Effector memory CD4-positive, alpha-beta T cell (primary cell): ENCODE measurements around the gene CTSD.

Experiments used
- DNase-seq, 3 donors: peaks; one replicate each; pipeline ENCODE4 v3.0.0-alpha.2; 2020
- H3K27ac ChIP-seq: 2 replicates; pipeline ENCODE4 v1.7.0; 2013; ENCODE audit warnings: mild to moderate bottlenecking, low read length, moderate library complexity; ENCODE audit not compliant: insufficient read depth, poor library complexity, severe bottlenecking
- H3K27me3 ChIP-seq: replicated peaks from 2 replicates; pipeline ENCODE4 v1.7.0; 2013; ENCODE audit warnings: mild to moderate bottlenecking, low read length; ENCODE audit not compliant: insufficient read depth, control insufficient read depth, poor library complexity, severe bottlenecking
- H3K36me3 ChIP-seq: 2 replicates; pipeline ENCODE4 v1.7.0; 2013; ENCODE audit warnings: mild to moderate bottlenecking, low read length, moderate library complexity; ENCODE audit not compliant: control insufficient read depth, insufficient read depth
- H3K4me1 ChIP-seq: 2 replicates; pipeline ENCODE4 v1.7.0; 2013; ENCODE audit warnings: low read length, mild to moderate bottlenecking; ENCODE audit not compliant: control insufficient read depth, insufficient read depth, poor library complexity, severe bottlenecking
- H3K4me3 ChIP-seq: 2 replicates; pipeline ENCODE4 v1.7.0; 2013; ENCODE audit warnings: low read length, low read depth, mild to moderate bottlenecking; ENCODE audit not compliant: insufficient read depth, poor library complexity, severe bottlenecking
- H3K9me3 ChIP-seq: 2 replicates; pipeline ENCODE4 v1.7.0; 2013; ENCODE audit warnings: mild to moderate bottlenecking, low read length, moderate library complexity; ENCODE audit not compliant: control insufficient read depth

The CTSD gene

DNA sequence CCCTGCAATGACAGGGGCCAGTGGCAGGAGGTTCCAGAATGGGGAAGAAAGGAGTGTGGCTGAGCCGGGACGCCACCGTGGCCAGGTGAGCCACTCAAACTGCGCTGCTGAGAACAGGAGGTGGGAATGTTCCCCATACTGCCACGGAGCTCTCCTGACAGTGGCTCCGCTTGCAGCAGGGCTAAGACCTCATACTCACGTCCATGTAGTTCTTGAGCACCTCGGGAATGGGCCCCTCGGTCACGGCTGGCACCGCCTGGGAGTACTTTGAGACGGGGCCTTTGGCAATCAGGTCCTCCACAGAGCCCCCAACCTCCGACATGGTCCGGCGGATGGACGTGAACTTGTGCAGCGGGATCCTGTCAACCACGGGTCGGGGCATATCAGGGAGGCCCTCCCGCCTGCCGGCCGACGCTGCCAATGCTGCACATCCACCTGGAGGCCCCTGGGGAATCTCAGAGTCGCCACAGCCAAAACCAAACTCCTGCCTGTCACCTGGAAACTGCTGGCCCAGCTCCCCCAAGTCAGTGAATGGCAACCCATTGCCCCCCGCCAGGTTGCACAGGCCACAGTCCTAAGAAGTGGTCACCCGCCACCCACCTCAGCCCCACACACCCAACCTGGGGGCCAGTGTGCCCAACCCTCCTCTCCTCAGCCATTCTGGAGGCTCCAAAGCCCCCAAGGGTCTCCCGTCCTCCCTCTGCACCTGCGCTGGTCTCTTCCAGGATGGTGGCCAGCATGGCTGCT is 2.4 kb downstream of the CTSD start:
- Histone ChIP-seq H3K9me3 (no peaks in the 10 kb centered on the region), H3K4me3 (no peak overlapping the region), H3K4me1 (peaks cover 73% of the 10 kb centered on the region)

GRCh38 chr11:1760351-1761109 is 3.2 kb downstream of the CTSD start:
- H3K27me3 ChIP-seq = no peaks in the 10 kb centered on the region
- peaks cover 9% of the 10 kb centered on the region for H3K36me3 ChIP-seq
- no peak for DNase-seq
- no peak overlapping the region for H3K4me3 ChIP-seq
- peaks cover 81% of the 10 kb centered on the region for H3K4me1 ChIP-seq
- no peaks in the 10 kb centered on the region for H3K9me3 ChIP-seq
- H3K27ac ChIP-seq = no peak overlapping the region

More for the DNA sequence above, 2.4 kb downstream of the CTSD start:
- Histone ChIP-seq H3K27me3 (no peaks in the 10 kb centered on the region), H3K36me3 (peaks cover 5% of the 10 kb centered on the region), H3K27ac (no peak overlapping the region)
- no peak for DNase-seq

- Histone ChIP-seq H3K36me3 (peaks cover 14% of the 10 kb centered on the region), H3K4me3 (no peak overlapping the region), H3K27ac (no peak overlapping the region), H3K4me1 (peaks cover 88% of the 10 kb centered on the region), H3K27me3 (no peaks in the 10 kb centered on the region), H3K9me3 (no peaks in the 10 kb centered on the region)
- no peak for DNase-seq
Measured at GRCh38 chr11:1759851-1760220, 3.9 kb downstream of the CTSD start.

GRCh38 chr11:1759151-1759850 is 4.4 kb downstream of the CTSD start:
- Histone ChIP-seq H3K27me3 (no peaks in the 10 kb centered on the region), H3K4me1 (peaks cover 87% of the 10 kb centered on the region), H3K4me3 (no peak overlapping the region), H3K9me3 (no peaks in the 10 kb centered on the region), H3K27ac (peak overlapping the region; percentile 62), H3K36me3 (peaks cover 18% of the 10 kb centered on the region)
- no peak for DNase-seq

GRCh38 chr11:1758611-1759150 is 5.0 kb downstream of the CTSD start:
- Histone ChIP-seq H3K27ac (peak overlapping the region; percentile 62), H3K4me3 (peak overlapping the region; percentile 37), H3K9me3 (no peaks in the 10 kb centered on the region), H3K36me3 (peaks cover 25% of the 10 kb centered on the region), H3K4me1 (peaks cover 86% of the 10 kb centered on the region), H3K27me3 (no peaks in the 10 kb centered on the region)
- DNase-seq = no peak

DNA sequence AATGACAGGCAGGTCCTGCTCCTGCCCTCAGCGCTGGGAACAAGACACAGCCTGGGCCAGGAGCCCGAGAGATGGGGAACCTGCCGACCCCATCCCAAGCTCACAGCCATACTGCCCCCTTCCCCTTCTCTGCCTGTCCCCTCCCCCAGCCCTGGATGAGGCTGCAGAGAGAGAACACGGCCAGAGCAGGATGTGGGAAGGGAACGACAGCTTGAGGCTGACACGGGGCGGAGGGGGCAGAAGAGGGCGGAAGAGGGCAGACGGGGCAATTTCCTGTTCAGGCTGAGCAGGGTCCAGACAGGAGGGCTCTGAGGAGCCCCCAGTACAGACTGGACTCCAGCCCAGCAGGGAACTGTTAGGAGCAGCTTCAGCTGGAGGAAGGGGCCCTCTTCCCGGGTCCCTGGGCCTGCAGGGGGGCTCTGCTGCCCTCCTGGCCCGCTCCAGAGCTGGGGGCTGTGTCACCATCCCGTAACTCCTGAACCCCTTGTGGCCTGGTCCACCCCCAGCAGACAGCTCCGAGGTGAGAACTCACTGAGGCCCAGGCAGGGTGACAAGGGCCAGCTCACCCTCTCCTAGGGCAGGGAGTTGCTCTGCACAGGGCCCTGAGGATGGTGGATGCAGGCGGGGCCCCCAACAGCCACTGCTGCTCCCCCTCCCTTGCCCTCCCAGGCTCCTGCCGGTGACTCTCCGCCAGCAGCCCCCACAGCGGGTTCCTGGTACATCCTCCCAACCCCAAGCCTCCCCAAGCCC is 5.7 kb downstream of the CTSD start:
- H3K4me3 ChIP-seq = peak overlapping the region; percentile 37
- no peaks in the 10 kb centered on the region for H3K27me3 ChIP-seq
- H3K9me3 ChIP-seq = no peaks in the 10 kb centered on the region
- peaks cover 31% of the 10 kb centered on the region for H3K36me3 ChIP-seq
- H3K4me1 ChIP-seq = peaks cover 81% of the 10 kb centered on the region
- peak in 1 of 3 donors; percentile 27 for DNase-seq
- H3K27ac ChIP-seq = peak overlapping the region; percentile 62

GRCh38 chr11:1756791-1757771 is 6.6 kb downstream of the CTSD start:
- H3K4me1 ChIP-seq = peaks cover 72% of the 10 kb centered on the region
- peak overlapping the region; percentile 62 for H3K27ac ChIP-seq
- peaks cover 41% of the 10 kb centered on the region for H3K36me3 ChIP-seq
- H3K9me3 ChIP-seq = no peaks in the 10 kb centered on the region
- no peaks in the 10 kb centered on the region for H3K27me3 ChIP-seq
- no peak for DNase-seq
- H3K4me3 ChIP-seq = peak overlapping the region; percentile 37

DNA sequence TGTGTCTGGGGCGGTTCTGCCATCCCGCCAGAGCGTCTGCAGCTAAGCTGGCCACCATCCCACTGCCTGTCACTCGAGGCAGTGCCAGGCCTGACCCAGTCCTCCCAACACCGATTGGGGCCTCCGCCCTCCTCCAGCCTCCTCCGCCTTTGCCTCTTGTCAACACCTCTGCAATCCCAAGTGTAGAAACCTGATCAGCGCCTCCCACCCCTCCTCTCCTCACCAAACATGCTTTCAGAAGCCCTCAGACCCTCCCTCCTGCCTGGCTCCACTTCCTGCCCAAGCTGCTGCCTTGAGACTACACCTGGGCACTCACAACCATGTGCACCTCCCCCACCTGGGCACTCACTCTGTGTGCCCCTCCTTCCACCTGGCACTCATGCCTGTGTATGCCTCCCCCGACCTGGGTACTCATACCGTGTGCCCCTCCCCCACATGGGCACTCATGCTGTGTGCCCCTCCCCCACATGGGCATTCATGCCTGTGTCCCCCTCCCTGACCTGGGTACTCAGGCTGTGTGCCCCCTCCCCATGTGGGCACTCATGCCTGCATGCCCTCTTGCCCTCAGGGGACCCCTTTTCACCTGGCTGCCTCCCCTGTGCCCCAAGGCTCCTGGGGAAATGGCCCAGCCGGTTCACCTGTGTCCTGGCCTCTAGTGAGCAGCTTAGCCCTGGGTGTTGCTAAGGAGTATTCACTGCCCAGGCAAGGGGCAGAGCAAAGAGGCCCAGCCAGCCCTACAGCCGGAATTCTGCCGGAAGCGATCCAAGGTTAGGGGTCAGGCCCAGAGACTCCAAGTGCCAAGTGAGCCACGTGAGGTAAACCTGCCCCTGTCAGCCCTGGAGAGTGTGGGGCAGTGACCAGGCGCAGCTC is 7.8 kb downstream of the CTSD start:
- Histone ChIP-seq H3K27ac (no peak overlapping the region), H3K27me3 (no peaks in the 10 kb centered on the region), H3K4me1 (peaks cover 62% of the 10 kb centered on the region), H3K4me3 (no peak overlapping the region), H3K36me3 (peaks cover 41% of the 10 kb centered on the region), H3K9me3 (no peaks in the 10 kb centered on the region)
- no peak for DNase-seq
